ENCODE data around the gene SENP3. TPM values are rescaled to one million over a fixed set of nuclear protein-coding genes. Genes with fewer than 3 reads are reported as not detected.

Gene SENP3
- total and polyA plus RNA-seq, 2 experiments from 2014 or later: 35.4 to 61.1 TPM

- H3K4me1 ChIP-seq (ENCODE audit: insufficient read depth): no peaks in the 10 kb centered on the region
- no peak overlapping the region for H3K27ac ChIP-seq
- no peak for DNase-seq (ENCODE audit: low spot score)
Observed at GRCh38 chr17:7538891-7539545, 22.7 kb upstream of the SENP3 start.

DNA sequence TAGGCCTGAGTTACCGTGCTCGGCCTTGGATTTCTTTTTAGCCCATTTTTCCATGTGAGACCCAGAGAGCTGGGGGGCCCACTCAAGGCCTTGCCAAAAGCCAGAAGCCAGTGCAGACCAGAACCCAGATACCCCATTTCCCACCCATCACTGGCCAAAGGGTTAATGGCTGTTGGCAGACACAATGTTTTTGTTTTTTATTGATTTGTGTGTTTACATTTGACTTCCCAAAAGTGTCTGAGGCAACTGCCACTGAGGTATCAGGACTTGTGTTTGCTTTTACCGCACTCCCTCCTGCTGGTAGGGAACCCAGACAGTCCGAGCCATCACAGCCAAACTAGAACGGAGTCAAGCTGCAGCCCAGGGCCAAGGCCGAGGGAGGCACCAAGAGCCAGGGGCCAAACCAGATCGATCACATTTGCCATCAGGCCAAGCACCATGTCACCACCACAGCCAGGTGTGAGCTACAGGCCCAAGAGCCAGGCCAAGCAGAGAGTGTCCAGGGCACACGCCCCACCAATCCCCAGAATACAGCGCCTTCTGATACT is 20.6 kb upstream of the SENP3 start:
- DNase-seq (ENCODE audit: low spot score): no peak
- H4K20me1 ChIP-seq (ENCODE audit: insufficient read depth, poor library complexity, severe bottlenecking): no peaks in the 10 kb centered on the region
- no peak overlapping the region for H3K4me3 ChIP-seq
- no peaks in the 10 kb centered on the region for H3K27me3 ChIP-seq
- no peaks in the 10 kb centered on the region for H3K9me3 ChIP-seq (ENCODE audit: low read depth)
- no peaks in the 10 kb centered on the region for H3K36me3 ChIP-seq (replicated peaks; ENCODE audit: insufficient read depth, low read depth)
- no peaks in the 10 kb centered on the region for H3K4me1 ChIP-seq (ENCODE audit: insufficient read depth)
- H3K4me2 ChIP-seq: no peak overlapping the region
- no peak overlapping the region for H2AFZ ChIP-seq
- H3K27ac ChIP-seq: no peak overlapping the region
- TF ChIP-seq EZH2 (IDR thresholded peaks at IDR 0.05; ENCODE audit: borderline replicate concordance) (no peak), CTCF (IDR thresholded peaks at IDR 0.05; ENCODE audit: poor library complexity) (no peak), EZH2phosphoT487 (IDR thresholded peaks at IDR 0.05; ENCODE audit: low read depth, severe bottlenecking, unreplicated experiment) (no peak)
- H3K79me2 ChIP-seq: no peaks in the 10 kb centered on the region
- H3K9me2 ChIP-seq (replicated peaks; ENCODE audit: insufficient read depth): no peaks in the 10 kb centered on the region
- WGBS (ENCODE audit: low lambda C conversion rate, missing lambda C conversion rate): 88% methylated on average over 9 of the region's 9 CpGs

More at GRCh38 chr17:7538891-7539545, 22.7 kb upstream of the SENP3 start:
- no peaks in the 10 kb centered on the region for H3K36me3 ChIP-seq (replicated peaks; ENCODE audit: insufficient read depth, low read depth)
- H3K27me3 ChIP-seq: no peaks in the 10 kb centered on the region
- 75% methylated on average over 11 of the region's 11 CpGs for WGBS (ENCODE audit: low lambda C conversion rate, missing lambda C conversion rate)
- H3K79me2 ChIP-seq: no peaks in the 10 kb centered on the region
- no peak overlapping the region for H3K4me3 ChIP-seq
- H4K20me1 ChIP-seq (ENCODE audit: insufficient read depth, poor library complexity, severe bottlenecking): no peaks in the 10 kb centered on the region
- no peak overlapping the region for H3K4me2 ChIP-seq
- no peaks in the 10 kb centered on the region for H3K9me2 ChIP-seq (replicated peaks; ENCODE audit: insufficient read depth)
- H2AFZ ChIP-seq: no peak overlapping the region
- no peaks in the 10 kb centered on the region for H3K9me3 ChIP-seq (ENCODE audit: low read depth)
- TF ChIP-seq EZH2 (IDR thresholded peaks at IDR 0.05; ENCODE audit: borderline replicate concordance): no peak
- no peak for TF ChIP-seq EZH2phosphoT487 (IDR thresholded peaks at IDR 0.05; ENCODE audit: low read depth, severe bottlenecking, unreplicated experiment)
- TF ChIP-seq CTCF (IDR thresholded peaks at IDR 0.05; ENCODE audit: poor library complexity): no peak

GRCh38 chr17:7544911-7545310 is 16.8 kb upstream of the SENP3 start:
- no peak overlapping the region for H3K4me3 ChIP-seq
- no peaks in the 10 kb centered on the region for H3K79me2 ChIP-seq
- H3K27ac ChIP-seq: no peak overlapping the region
- no peak overlapping the region for H3K4me2 ChIP-seq
- no peak overlapping the region for H2AFZ ChIP-seq
- no peaks in the 10 kb centered on the region for H3K9me2 ChIP-seq (replicated peaks; ENCODE audit: insufficient read depth)
- no peaks in the 10 kb centered on the region for H3K27me3 ChIP-seq
- no peaks in the 10 kb centered on the region for H3K9me3 ChIP-seq (ENCODE audit: low read depth)
- H3K4me1 ChIP-seq (ENCODE audit: insufficient read depth): peaks cover 13% of the 10 kb centered on the region
- 77% methylated on average over 6 of the region's 6 CpGs for WGBS (ENCODE audit: low lambda C conversion rate, missing lambda C conversion rate)
- no peaks in the 10 kb centered on the region for H4K20me1 ChIP-seq (ENCODE audit: insufficient read depth, poor library complexity, severe bottlenecking)
- no peak for DNase-seq (ENCODE audit: low spot score)
- H3K36me3 ChIP-seq (replicated peaks; ENCODE audit: insufficient read depth, low read depth): no peaks in the 10 kb centered on the region
- TF ChIP-seq CTCF (IDR thresholded peaks at IDR 0.05; ENCODE audit: poor library complexity): no peak
- TF ChIP-seq EZH2 (IDR thresholded peaks at IDR 0.05; ENCODE audit: borderline replicate concordance): no peak
- TF ChIP-seq EZH2phosphoT487 (IDR thresholded peaks at IDR 0.05; ENCODE audit: low read depth, severe bottlenecking, unreplicated experiment): no peak
